HepG2 (cell line): ENCODE results near the gene OR8S1. TPM values are rescaled to one million over a fixed set of nuclear protein-coding genes. Genes with fewer than 3 reads are reported as not detected.

ENCODE experiments used
- ATAC-seq: fragments of 200-7000 bp; cut with Tn5 transposase; 3 replicates; pipeline ENCODE4 v1.9.1; 2020; ENCODE audit warnings: mild to moderate bottlenecking, moderate library complexity
- BruUV-seq: library from RNA; stranded (reverse); fragments of 400-500 nt; replicated peaks from 2 replicates; lab custom pipeline; 2021; lab: Mats Ljungman, UMichigan
- CTCF ChIA-PET: fragments of 300-600 bp; formaldehyde crosslinking; extraction: SDS; loops from one replicate; lab custom pipeline; 2021; ENCODE audit warnings: low total read pairs, inconsistent platforms, low intra/inter-chr PET ratio; lab: Yijun Ruan, JAX
- POLR2A ChIA-PET: fragments of 350-600 bp; sonication (Branson Sonifier 250); formaldehyde crosslinking; loops from one replicate; lab custom pipeline; 2020; ENCODE audit warnings: antibody characterized with exemption, inconsistent platforms; lab: Yijun Ruan, JAX
- DNase-seq: peaks from one replicate; pipeline ENCODE4 v3.0.0-alpha.2; 2015; ENCODE audit warnings: low spot score
- FAIRE-seq: peaks from 3 replicates; lab custom pipeline; 2011; peaks lifted over from hg19 to GRCh38; lab: Jason Lieb, UNC
- H2AFZ ChIP-seq: one replicate; pipeline ENCODE4 v1.6.1; 2011; ENCODE audit warnings: low read length, inconsistent platforms
- H3K27ac ChIP-seq: fragments of 300-600 bp; 3 replicates; pipeline ENCODE4 v1.8.0; 2011; ENCODE audit warnings: mixed run types, mild to moderate bottlenecking, mixed read lengths, low read length, inconsistent platforms; ENCODE audit not compliant: insufficient read depth; ENCODE audit errors: extremely low read length
- H3K27me3 ChIP-seq, 2 experiments: fragments of 200-600 bp in 1 of 2; 2 replicates in 1 of 2; 3 replicates in 1 of 2; pipeline versions ENCODE4 v1.6.0 to v1.8.0; 2011; ENCODE audit warnings: low read length in 2 of 2, mild to moderate bottlenecking in 2 of 2, moderate library complexity in 2 of 2, inconsistent platforms in 1 of 2; ENCODE audit not compliant: insufficient read depth in 2 of 2, control insufficient read depth in 1 of 2
- H3K36me3 ChIP-seq, 2 experiments: fragments of 200-600 bp in 1 of 2; replicated peaks in 1 of 2; 2 replicates in 1 of 2; 3 replicates in 1 of 2; pipeline versions ENCODE4 v1.5.1 to v1.8.0; 2011; ENCODE audit warnings: low read length in 2 of 2, inconsistent platforms in 1 of 2; ENCODE audit not compliant: insufficient read depth in 2 of 2, control insufficient read depth in 1 of 2
- H3K4me1 ChIP-seq: 2 replicates; pipeline ENCODE4 v1.5.1; 2012; ENCODE audit warnings: low read length, inconsistent platforms; ENCODE audit not compliant: insufficient read depth
- H3K4me2 ChIP-seq: 2 replicates; pipeline ENCODE4 v1.6.0; 2011; ENCODE audit warnings: low read depth, low read length, inconsistent platforms
- H3K4me3 ChIP-seq, 3 experiments: fragments of 200-600 bp in 1 of 3; sonication (generic), shearing (Covaris generic) in 1 of 3; replicated peaks in 1 of 3; 2 replicates each; pipeline ENCODE4 v1.5.1; 2011 to 2016; ENCODE audit warnings: low read length in 3 of 3, inconsistent platforms in 2 of 3, low read depth in 2 of 3, mild to moderate bottlenecking in 2 of 3, control low read depth in 1 of 3, mixed read lengths in 1 of 3; ENCODE audit not compliant: insufficient read depth in 1 of 3
- H3K79me2 ChIP-seq: one replicate; pipeline ENCODE4 v1.6.1; 2011; ENCODE audit warnings: low read length, inconsistent platforms; ENCODE audit not compliant: insufficient read depth
- H3K9ac ChIP-seq: 2 replicates; pipeline ENCODE4 v1.6.0; 2011; ENCODE audit warnings: mild to moderate bottlenecking, low read depth, low read length, inconsistent platforms; ENCODE audit not compliant: insufficient read depth
- H3K9me3 ChIP-seq: 2 replicates; pipeline ENCODE4 v1.5.1; 2012; ENCODE audit warnings: mild to moderate bottlenecking, low read length
- H4K20me1 ChIP-seq: 2 replicates; pipeline ENCODE4 v1.6.0; 2011; ENCODE audit warnings: inconsistent platforms, mild to moderate bottlenecking, low read length, moderate library complexity; ENCODE audit not compliant: insufficient read depth
- CBX5 ChIP-seq: sonication (generic); formaldehyde crosslinking; IDR thresholded peaks from 2 replicates; pipeline ENCODE4 v1.4.0; 2020; ENCODE audit warnings: missing genetic modification reagents, borderline replicate concordance
- CSRNP2 ChIP-seq: sonication (generic); formaldehyde crosslinking; conservative IDR thresholded peaks from 2 replicates; pipeline ENCODE4 v1.8.0; 2022; ENCODE audit warnings: low read depth, missing genetic modification reagents
- DZIP1 ChIP-seq: sonication (generic); formaldehyde crosslinking; IDR thresholded peaks from 2 replicates; pipeline ENCODE4 v1.5.0; 2020; ENCODE audit warnings: mild to moderate bottlenecking, missing genetic modification reagents
- EHMT2 ChIP-seq: fragments of 200-600 bp; sonication (generic); IDR thresholded peaks from 2 replicates; pipeline ENCODE4 v1.7.0; 2017; ENCODE audit warnings: antibody characterized with exemption, low read depth, low read length, borderline replicate concordance
- HNRNPL ChIP-seq: fragments of 200-400 bp; formaldehyde crosslinking; IDR thresholded peaks from 2 replicates; pipeline ENCODE4 v1.6.1; 2017; ENCODE audit warnings: mild to moderate bottlenecking, low read depth, low read length
- IKZF4 ChIP-seq: sonication (generic); formaldehyde crosslinking; IDR thresholded peaks from 2 replicates; pipeline ENCODE4 v1.5.1; 2020; ENCODE audit warnings: borderline replicate concordance, mild to moderate bottlenecking, low read depth, missing genetic modification reagents; ENCODE audit errors: not compliant biosample characterization
- NFE2L2 ChIP-seq: fragments of 150-350 bp; IDR thresholded peaks from 2 replicates; pipeline ENCODE4 v1.6.1; 2014; ENCODE audit warnings: low read length
- NFIC ChIP-seq: IDR thresholded peaks from 2 replicates; pipeline ENCODE4 v1.6.1; 2012; ENCODE audit warnings: mild to moderate bottlenecking, low read length, inconsistent platforms
- PLRG1 ChIP-seq: fragments of 450-650 bp; conservative IDR thresholded peaks from 2 replicates; pipeline ENCODE4 v1.6.1; 2016
- RFX5 ChIP-seq: IDR thresholded peaks from 2 replicates; pipeline ENCODE4 v1.6.1; 2011; ENCODE audit warnings: low read depth, low read length, improper control_type of control experiment
- TBP ChIP-seq: sonication (generic); formaldehyde crosslinking; IDR thresholded peaks from 2 replicates; pipeline ENCODE4 v1.5.0; 2020; ENCODE audit warnings: missing genetic modification reagents
- THAP7 ChIP-seq: sonication (generic); formaldehyde crosslinking; IDR thresholded peaks from 2 replicates; pipeline ENCODE4 v1.8.1; 2023; ENCODE audit warnings: mild to moderate bottlenecking, missing genetic modification reagents
- ZBTB44 ChIP-seq: sonication (generic); formaldehyde crosslinking; IDR thresholded peaks from 2 replicates; pipeline ENCODE4 v1.4.0; 2020; ENCODE audit warnings: missing genetic modification reagents
- ZMAT3 ChIP-seq: sonication (generic); formaldehyde crosslinking; conservative IDR thresholded peaks from 2 replicates; pipeline ENCODE4 v1.7.0; 2021; ENCODE audit warnings: missing genetic modification reagents
- ZNF235 ChIP-seq: sonication (generic); formaldehyde crosslinking; IDR thresholded peaks from 2 replicates; pipeline ENCODE4 v1.8.1; 2023; ENCODE audit warnings: mild to moderate bottlenecking, missing genetic modification reagents, borderline replicate concordance
- ZNF446 ChIP-seq: sonication (generic); formaldehyde crosslinking; IDR thresholded peaks from 2 replicates; pipeline ENCODE4 v1.5.0; 2020; ENCODE audit warnings: mild to moderate bottlenecking, missing genetic modification reagents
- ZNF468 ChIP-seq: sonication (generic); formaldehyde crosslinking; IDR thresholded peaks from 2 replicates; pipeline ENCODE4 v1.8.0; 2022; ENCODE audit warnings: mild to moderate bottlenecking, moderate library complexity, missing genetic modification reagents
- ZNF546 ChIP-seq: sonication (generic); formaldehyde crosslinking; conservative IDR thresholded peaks from 2 replicates; pipeline ENCODE4 v1.8.1; 2023; ENCODE audit warnings: mild to moderate bottlenecking, missing genetic modification reagents
- ZNF549 ChIP-seq: sonication (generic); formaldehyde crosslinking; IDR thresholded peaks from 2 replicates; pipeline ENCODE4 v1.5.0; 2020; ENCODE audit warnings: missing genetic modification reagents
- ZNF850 ChIP-seq: sonication (generic); formaldehyde crosslinking; conservative IDR thresholded peaks from 2 replicates; pipeline ENCODE4 v1.9.0; 2021; ENCODE audit warnings: mild to moderate bottlenecking, missing genetic modification reagents
- WGBS: methylation state at CpG from one replicate; pipeline ENCODE4 v1.1.6; 2017; ENCODE audit warnings: low lambda C conversion rate; 5-methylcytosine and 5-hydroxymethylcytosine counted together
- in situ Hi-C: cut with HindIII; loops from 2 replicates; pipeline ENCODE4 v1.10.0; 2017; ENCODE audit warnings: low pct_unique_long_range_greater_than_20kb; ENCODE audit not compliant: extremely low pct_ligation_motif_present
- intact Hi-C: fragments of 100-400 bp; cut with micrococcal nuclease; formaldehyde crosslinking; loops from one replicate; pipeline ENCODE4 v1.10.0; 2022; ENCODE audit not compliant: unreplicated experiment
- polyA plus RNA-seq, 8 experiments: library from polyadenylated mRNA; depleted of rRNA in 3 of 8; stranded (reverse) in 7 of 8; unstranded in 1 of 8; fragments of >200 nt; fragmentation: Illumina TruSeq in 4 of 8; extraction: Trizol in 4 of 8; gene quantifications; 2 replicates each; pipeline versions ENCODE4 v1.2.1 to v1.2.3, GENCODE V29; 2011 to 2016; ENCODE audit warnings: low read depth in 4 of 8, missing spikeins in 1 of 8, mixed read lengths in 1 of 8; ENCODE audit not compliant: insufficient read depth in 1 of 8
- total RNA-seq, 5 experiments: library from RNA; depleted of rRNA; stranded (reverse); fragments of >200 nt; fragmentation: Illumina TruSeq; extraction: Trizol; gene quantifications; 2 replicates each; pipeline ENCODE4 v1.2.3, GENCODE V29; 2016; ENCODE audit warnings: low read depth in 1 of 5

OR8S1 gene
- total and polyA plus RNA-seq, 2 of the 13 experiments (the other 11 are each of a cell fraction or from before 2014, with no cell fraction given) = not detected

GRCh38 chr12:48486261-48486660, 39.2 kb upstream of the OR8S1 start:
- no peak for ATAC-seq

More at GRCh38 chr12:48486261-48486660, 39.2 kb upstream of the OR8S1 start:
- TF ChIP-seq ZNF549 (CRISPR knock-in tag) (no peak), NFE2L2 (no peak), PLRG1 (no peak), CBX5 (CRISPR knock-in tag) (no peak), NFIC (no peak), CSRNP2 (CRISPR knock-in tag) (no peak), IKZF4 (CRISPR knock-in tag) (no peak), EHMT2 (no peak), RFX5 (no peak), HNRNPL (no peak), ZNF468 (no peak), ZMAT3 (CRISPR knock-in tag) (no peak), DZIP1 (CRISPR knock-in tag) (no peak), ZNF235 (CRISPR knock-in tag) (no peak), TBP (CRISPR knock-in tag) (no peak), ZBTB44 (CRISPR knock-in tag) (no peak), THAP7 (CRISPR knock-in tag) (no peak), ZNF850 (CRISPR knock-in tag) (no peak), ZNF446 (CRISPR knock-in tag) (no peak), ZNF546 (CRISPR knock-in tag) (no peak)
- Histone ChIP-seq H3K36me3 (no peaks in the 10 kb centered on the region), H3K4me2 (no peak overlapping the region), H3K79me2 (no peaks in the 10 kb centered on the region), H3K27me3 (peaks cover 0 to 8% of the 10 kb centered on the region in 2 experiments; a peak in 2 of 5 replicates), H4K20me1 (no peaks in the 10 kb centered on the region), H3K4me3 (no peak overlapping the region), H3K9me3 (no peaks in the 10 kb centered on the region), H3K27ac (no peak overlapping the region), H3K9ac (no peak overlapping the region), H3K4me1 (no peaks in the 10 kb centered on the region), H2AFZ (no peak overlapping the region)
- BruUV-seq = no TSS peak
- ChIA-PET CTCF (no interaction called here), POLR2A (no interaction called here)
- FAIRE-seq = no peak
- DNase-seq = no peak
- WGBS = 0% methylated on average over 2 of the region's 2 CpGs
- intact Hi-C loops = no loop called here
- in situ Hi-C loops = no loop called here
